ENCODE results near the gene SPTLC3.

The SPTLC3 gene

GRCh38 chr20:12989586-12990115 is 19.1 kb upstream of the SPTLC3 start:
- Histone ChIP-seq H3K9ac (no peak overlapping the region), H3K4me1 (no peaks in the 10 kb centered on the region), H3K27me3 (ENCODE audit: control insufficient read depth, insufficient read depth, low read length) (no peaks in the 10 kb centered on the region)

GRCh38 chr20:12997128-12997655 is 11.6 kb upstream of the SPTLC3 start:
- Histone ChIP-seq H3K4me1 (no peaks in the 10 kb centered on the region), H3K27me3 (ENCODE audit: control insufficient read depth, insufficient read depth, low read length) (no peaks in the 10 kb centered on the region), H3K27ac (no peak overlapping the region), H3K36me3 (ENCODE audit: control insufficient read depth, insufficient read depth, low read length) (no peaks in the 10 kb centered on the region), H3K9me3 (ENCODE audit: control insufficient read depth, low read length) (no peaks in the 10 kb centered on the region), H3K4me3 (ENCODE audit: low read depth, low read length) (no peak overlapping the region), H2AFZ (no peak overlapping the region), H3K9ac (no peak overlapping the region), H3K4me2 (ENCODE audit: low read length) (no peak overlapping the region), H3K79me2 (no peaks in the 10 kb centered on the region)
- no peak for TF ChIP-seq CTCF (IDR thresholded peaks at IDR 0.05)

More at GRCh38 chr20:12989586-12990115, 19.1 kb upstream of the SPTLC3 start:
- no peaks in the 10 kb centered on the region for H3K9me3 ChIP-seq (ENCODE audit: control insufficient read depth, low read length)
- no peaks in the 10 kb centered on the region for H3K36me3 ChIP-seq (ENCODE audit: control insufficient read depth, insufficient read depth, low read length)
- H3K27ac ChIP-seq = no peak overlapping the region
- no peak overlapping the region for H3K4me2 ChIP-seq (ENCODE audit: low read length)
- TF ChIP-seq CTCF (IDR thresholded peaks at IDR 0.05) = no peak
- no peak overlapping the region for H3K4me3 ChIP-seq (ENCODE audit: low read depth, low read length)
- no peak overlapping the region for H2AFZ ChIP-seq
- H3K79me2 ChIP-seq = no peaks in the 10 kb centered on the region

- no peak overlapping the region for H3K4me3 ChIP-seq (ENCODE audit: low read depth, low read length)
- H3K27ac ChIP-seq = no peak overlapping the region
- H3K36me3 ChIP-seq (ENCODE audit: control insufficient read depth, insufficient read depth, low read length) = no peaks in the 10 kb centered on the region
Observed at GRCh38 chr20:12998046-12998445, 10.7 kb upstream of the SPTLC3 start.

DNA sequence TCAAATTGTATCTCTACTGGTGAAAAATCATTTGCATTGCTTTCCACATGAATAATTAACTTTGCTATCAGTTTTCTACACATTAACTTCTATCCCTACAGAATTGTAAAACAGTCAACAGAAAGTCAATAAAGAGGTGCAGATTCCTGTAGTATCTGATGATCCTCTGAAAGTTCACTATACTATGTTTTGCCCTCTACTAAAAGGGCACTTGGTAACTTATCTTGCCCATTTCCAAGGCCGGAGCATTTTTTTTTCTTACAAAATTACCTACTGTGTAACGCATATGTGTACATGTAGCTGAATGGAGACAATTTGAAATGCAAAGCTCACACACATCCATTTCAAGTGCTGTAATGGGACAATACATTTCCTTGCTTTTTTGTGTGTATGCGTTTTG is 9.6 kb upstream of the SPTLC3 start:
- no peaks in the 10 kb centered on the region for H3K9me3 ChIP-seq (ENCODE audit: control insufficient read depth, low read length)
- no peak overlapping the region for H3K4me2 ChIP-seq (ENCODE audit: low read length)
- no peak overlapping the region for H3K9ac ChIP-seq
- no peak overlapping the region for H3K27ac ChIP-seq
- no peak for TF ChIP-seq CTCF (IDR thresholded peaks at IDR 0.05)
- H3K79me2 ChIP-seq = no peaks in the 10 kb centered on the region
- H3K27me3 ChIP-seq (ENCODE audit: control insufficient read depth, insufficient read depth, low read length) = no peaks in the 10 kb centered on the region
- no peak overlapping the region for H3K4me3 ChIP-seq (ENCODE audit: low read depth, low read length)
- no peak overlapping the region for H2AFZ ChIP-seq
- H3K36me3 ChIP-seq (ENCODE audit: control insufficient read depth, insufficient read depth, low read length) = no peaks in the 10 kb centered on the region
- no peaks in the 10 kb centered on the region for H3K4me1 ChIP-seq

More at GRCh38 chr20:12998046-12998445, 10.7 kb upstream of the SPTLC3 start:
- Histone ChIP-seq H3K4me1 (no peaks in the 10 kb centered on the region), H2AFZ (no peak overlapping the region), H3K79me2 (no peaks in the 10 kb centered on the region), H3K9ac (no peak overlapping the region), H3K27me3 (ENCODE audit: control insufficient read depth, insufficient read depth, low read length) (no peaks in the 10 kb centered on the region), H3K4me2 (ENCODE audit: low read length) (no peak overlapping the region), H3K9me3 (ENCODE audit: control insufficient read depth, low read length) (no peaks in the 10 kb centered on the region)
- no peak for TF ChIP-seq CTCF (IDR thresholded peaks at IDR 0.05)

DNA sequence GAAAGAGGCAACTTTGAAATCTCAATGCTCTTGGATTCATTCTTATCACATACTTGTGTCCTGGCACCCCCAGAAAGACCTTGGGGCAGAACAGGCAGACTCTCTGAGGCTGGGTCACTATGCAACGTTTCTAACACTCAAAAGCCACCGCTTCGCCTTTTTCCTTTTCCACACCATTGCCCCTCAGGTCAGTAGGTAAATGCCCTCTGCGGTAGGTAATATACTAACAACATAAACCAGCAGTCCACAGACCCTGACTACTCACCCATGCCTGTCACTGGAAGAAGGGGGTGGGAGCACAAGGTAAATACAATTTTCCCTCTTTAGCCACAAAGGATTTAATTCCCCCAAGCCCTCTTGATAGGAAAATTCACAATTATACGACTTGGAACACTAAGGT is 6.5 kb upstream of the SPTLC3 start:
- H3K27me3 ChIP-seq (ENCODE audit: control insufficient read depth, insufficient read depth, low read length) = no peaks in the 10 kb centered on the region
- H3K27ac ChIP-seq = no peak overlapping the region
- H3K79me2 ChIP-seq = no peaks in the 10 kb centered on the region
- H3K9me3 ChIP-seq (ENCODE audit: control insufficient read depth, low read length) = no peaks in the 10 kb centered on the region
- H3K4me3 ChIP-seq (ENCODE audit: low read depth, low read length) = no peak overlapping the region
- no peaks in the 10 kb centered on the region for H3K36me3 ChIP-seq (ENCODE audit: control insufficient read depth, insufficient read depth, low read length)
- H3K9ac ChIP-seq = no peak overlapping the region
- TF ChIP-seq CTCF (IDR thresholded peaks at IDR 0.05) = no peak
- H2AFZ ChIP-seq = no peak overlapping the region
- no peaks in the 10 kb centered on the region for H3K4me1 ChIP-seq
- no peak overlapping the region for H3K4me2 ChIP-seq (ENCODE audit: low read length)
